Femur (tissue), 1 donor: ENCODE measurements around the gene ATP10A.
A peak's percentile ranks its signal among the peaks of the same experiment; 100 is the strongest.
"Not testable (repeated sequence)": the region's sequence is repeated elsewhere in the genome, so short reads cannot be mapped to it uniquely, and the experiment has no call there.

Source experiments
- DNase-seq: peaks from one replicate; pipeline ENCODE4 v3.0.0-alpha.2; 2017

Gene ATP10A

DNA sequence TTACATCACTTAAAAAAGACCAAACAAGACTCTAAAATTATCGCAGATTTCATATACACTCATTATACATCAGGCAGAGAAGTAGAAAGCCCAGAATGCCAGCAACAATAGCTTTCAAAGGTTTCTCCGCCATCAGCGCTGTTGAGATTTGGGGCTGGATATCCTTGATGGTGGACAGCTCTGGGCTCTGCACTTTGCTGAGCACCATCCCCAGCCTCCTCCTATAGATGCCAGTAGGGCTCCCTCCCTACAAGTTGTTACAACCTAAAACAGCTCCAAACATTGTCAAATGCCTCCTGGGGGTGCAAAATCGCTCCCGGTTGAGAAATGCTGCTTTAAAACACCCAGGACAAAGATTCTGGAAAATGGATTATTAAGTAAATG, 73.5 kb downstream of the ATP10A start:
- DNase-seq: no peak

DNA sequence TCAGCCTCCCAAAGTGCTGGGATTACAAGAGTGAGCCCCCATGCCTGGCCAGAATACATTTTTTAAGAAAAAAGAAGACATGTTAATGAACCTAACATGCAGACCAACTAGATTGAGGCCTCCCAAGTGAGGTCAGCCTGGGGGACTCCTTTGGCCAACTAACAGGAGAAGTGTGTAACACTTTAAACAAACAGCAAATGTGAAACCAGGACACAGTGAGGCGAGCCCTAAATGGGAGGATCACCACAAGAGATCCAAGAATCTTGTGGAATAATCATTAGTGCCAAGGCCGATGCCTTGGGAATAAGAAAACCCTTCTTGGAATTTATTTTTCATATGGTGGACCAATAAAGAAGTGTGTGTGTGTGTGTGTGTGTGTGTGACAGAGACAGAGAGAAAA, 73.9 kb downstream of the ATP10A start:
- no peak for DNase-seq

DNA sequence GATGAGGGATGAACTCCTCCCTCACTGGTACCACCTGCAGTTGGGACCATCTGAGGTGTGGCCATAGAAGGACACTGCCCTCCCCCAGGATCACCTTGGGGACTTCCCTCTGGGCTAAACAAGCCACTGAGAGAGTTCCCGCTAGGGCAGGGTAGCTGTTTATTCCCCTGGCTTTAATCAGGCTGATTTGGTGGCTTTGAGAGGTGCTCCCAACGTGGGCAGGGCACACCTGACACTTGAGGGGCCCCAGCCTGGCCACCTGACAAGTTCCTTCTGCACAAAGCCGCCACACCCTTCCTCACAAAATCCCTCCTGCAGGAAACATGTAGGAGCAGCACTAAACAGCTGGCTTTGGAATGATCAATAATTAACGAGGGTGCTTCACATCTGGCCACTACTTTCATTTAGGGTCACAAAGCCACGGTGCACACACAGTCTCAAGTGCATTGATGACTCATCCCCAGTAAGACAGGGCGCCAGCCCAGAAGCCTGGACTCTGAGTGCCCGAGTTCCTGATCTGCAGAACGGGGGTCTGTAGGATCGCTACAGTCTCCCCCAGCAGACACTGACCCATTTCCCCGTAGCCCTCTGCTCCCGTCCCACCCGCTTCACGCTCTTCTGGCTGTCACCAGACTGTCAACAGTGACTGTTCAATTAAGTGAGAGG, 75.1 kb downstream of the ATP10A start:
- DNase-seq: no peak

DNA sequence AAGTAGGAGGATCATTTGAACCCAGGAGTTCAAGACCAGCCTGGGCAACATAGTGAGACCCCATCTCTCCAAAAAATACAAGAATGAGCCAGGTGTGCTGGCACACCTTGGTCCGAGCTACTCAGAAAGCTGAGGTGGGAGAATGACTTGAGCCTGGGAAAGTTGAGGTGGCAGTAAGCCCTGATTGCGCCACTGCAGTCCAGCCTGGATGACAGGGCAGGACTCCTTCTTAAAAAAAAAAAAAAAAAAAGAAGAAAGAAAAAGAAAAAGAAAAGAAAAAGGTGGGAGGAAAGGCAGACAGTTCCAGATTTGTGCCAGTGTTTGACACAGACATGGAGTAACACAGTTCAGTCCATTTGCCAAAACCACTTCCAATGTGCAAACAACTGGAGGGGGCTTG, 75.7 kb downstream of the ATP10A start:
- no peak for DNase-seq

DNA sequence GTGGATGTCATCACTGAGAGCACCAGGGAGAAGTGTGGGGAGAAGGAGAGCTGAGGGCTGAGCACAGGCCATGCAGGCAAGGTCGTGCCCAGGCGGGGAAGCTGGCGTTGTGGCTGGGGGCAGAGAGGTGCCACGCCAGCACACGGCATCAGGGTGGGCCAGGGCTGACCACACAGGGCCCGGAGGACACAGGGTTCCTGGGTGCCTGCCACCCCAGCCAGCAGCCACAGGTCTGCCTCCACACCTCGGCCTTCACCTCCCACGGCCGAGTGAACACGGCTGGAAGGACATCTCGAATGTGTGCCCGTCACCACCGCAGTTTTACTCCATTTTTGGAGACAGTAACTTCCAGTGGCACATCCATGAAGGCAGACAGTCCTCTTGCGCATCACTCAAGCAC, 77.1 kb downstream of the ATP10A start:
- no peak for DNase-seq

DNA sequence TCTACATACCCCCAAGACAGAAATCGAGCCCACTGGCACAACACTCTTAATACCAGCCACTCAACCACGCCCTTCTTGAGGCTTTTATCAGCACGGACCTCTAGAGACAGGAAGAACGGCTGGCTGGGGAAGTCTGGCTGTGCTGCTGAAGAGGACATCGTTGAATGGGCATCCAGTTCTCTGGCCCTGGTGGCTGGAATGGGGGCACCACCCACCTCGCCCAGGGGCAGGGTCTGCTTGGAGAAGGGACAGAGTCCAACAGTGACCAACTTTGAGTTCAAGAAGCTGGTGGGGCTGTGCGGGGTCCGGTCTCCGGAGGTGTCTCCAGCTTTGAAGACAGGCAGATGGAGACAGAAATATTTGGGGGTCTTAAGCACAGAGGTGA, 77.5 kb downstream of the ATP10A start:
- DNase-seq: no peak

DNA sequence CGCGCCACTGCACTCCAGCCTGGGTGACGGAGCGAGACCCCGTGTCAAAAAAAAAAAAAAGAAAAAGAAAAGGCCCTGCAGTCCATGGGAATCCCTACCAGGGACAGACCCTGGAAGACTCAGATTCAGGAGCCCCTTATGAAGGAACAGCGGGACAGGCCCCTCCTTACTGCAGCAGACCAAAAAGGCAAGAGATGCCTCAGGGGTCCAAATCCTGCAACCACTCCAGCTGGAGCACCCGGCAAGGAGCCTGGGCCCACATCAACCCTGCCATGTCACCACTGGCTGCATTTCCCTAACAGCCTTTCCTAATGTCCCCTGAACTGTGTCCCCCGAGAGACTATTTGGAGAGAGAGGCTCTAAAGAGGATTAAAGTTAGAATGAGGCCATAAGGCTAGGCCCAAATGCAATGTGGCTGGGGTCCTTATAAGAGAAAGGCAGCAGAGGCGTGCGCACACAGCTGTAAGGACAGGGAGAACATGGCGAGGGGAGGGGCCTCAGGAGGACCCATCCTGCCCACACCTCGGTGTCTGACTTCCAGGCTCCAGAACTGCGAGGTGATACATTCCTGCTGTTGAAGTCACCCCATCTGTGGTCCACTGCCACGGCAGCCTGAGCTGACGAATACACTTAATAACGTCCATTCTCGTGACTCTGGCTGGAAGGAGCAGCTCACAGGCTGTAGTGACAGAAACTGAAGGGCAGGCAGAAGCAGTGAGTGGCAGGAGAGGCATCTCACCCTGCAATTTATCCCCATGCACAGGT, 78.1 kb downstream of the ATP10A start:
- no peak for DNase-seq

DNA sequence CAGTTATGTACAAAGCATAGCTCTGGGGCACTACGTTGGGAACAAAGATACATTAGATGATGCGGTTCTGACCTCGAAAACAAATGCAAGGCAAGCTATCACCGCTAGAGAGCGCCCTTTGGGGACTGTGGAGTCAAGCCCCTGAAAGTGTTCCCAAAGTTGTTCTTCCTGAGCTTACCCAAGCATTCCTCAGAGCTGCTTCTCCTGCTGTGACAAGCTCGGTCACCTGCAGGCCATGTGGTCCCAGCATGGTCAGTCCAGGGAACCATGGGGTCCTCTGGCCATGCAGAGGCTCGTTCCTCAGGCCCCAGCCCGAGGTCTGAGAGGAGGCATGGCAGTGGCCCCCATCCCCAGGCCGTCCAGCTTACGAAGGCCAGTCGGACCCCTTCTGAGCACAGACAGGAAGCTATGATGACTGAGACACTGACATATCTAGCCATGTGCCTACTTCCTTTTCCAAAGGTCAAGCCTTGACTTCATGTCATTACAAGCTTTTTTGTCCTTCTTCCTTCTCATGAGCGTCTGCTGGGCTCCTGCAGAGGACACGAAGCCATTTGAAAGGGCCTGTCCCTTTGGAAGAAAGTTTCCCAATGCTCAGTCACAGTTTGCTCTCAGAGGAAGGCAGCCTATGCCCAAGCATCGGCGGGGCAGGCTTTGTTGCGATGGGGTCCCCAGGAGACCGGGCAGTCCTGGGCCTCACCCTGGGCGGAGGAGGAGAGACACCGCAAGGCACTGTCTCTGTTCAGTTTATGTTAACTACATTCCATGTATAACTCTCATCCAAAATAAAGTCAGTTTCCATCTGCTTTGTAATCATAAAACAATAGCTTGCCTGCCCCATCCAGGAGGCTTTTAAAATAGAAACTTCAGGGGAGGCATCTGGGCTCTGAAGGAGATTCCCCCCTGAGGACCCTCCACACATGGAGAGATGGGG, 79.3 kb downstream of the ATP10A start:
- DNase-seq: no peak

DNA sequence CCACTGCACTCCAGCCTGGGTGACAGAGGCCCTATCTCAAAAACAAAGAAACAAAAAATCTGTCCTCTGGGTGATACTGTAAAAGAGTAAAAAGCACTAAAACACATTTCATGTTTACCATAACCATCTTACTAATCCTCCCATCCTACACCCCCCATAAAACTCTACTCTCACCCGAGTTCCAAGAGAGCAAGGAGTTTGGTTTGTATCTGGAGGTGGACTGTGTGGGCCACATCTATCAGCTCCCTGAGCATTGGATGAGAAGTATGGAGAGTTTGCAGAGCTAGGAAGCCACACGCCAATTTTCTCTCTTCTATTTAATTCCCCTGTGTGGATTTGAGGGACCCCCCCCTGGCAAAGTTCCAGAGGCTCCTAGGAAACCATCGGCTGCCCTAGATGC, 80.0 kb downstream of the ATP10A start:
- no peak for DNase-seq

DNA sequence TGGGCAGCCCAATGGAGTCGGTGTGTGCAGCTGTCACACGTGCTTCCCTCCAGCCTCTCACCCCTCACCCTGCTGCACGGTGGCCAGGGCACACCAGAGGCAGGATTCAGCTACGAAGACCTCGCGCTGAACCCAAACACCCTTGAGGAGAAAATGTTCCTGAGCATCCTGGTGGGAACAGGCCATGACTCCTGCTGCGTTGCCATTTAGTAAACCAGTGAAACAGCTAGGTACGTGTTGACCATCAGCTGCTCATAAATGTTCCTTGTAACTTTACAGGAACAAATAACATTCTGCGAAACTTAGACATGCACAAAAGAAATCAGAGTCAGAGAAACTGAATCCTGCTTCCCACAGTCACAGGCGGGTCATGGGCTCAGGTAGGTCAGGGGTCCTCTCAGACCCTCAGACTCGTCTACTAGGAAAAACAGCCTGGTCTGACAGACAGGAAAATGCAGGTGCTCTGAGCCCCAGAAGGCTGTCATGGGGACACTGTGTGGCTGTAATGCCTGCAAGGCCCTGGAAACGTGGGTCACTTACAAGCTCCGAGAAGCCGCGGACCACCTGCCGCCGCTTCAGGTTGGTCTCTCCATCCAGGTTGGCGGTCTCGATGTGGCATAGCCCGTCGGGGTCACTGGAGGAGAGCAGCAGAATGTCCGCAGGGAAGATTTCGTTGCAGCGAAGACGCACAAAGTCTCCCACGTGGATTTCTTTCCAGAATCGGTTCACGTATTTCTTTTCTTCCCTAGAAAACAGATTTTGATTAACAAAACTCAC, 82.5 kb downstream of the ATP10A start:
- no peak for DNase-seq

DNA sequence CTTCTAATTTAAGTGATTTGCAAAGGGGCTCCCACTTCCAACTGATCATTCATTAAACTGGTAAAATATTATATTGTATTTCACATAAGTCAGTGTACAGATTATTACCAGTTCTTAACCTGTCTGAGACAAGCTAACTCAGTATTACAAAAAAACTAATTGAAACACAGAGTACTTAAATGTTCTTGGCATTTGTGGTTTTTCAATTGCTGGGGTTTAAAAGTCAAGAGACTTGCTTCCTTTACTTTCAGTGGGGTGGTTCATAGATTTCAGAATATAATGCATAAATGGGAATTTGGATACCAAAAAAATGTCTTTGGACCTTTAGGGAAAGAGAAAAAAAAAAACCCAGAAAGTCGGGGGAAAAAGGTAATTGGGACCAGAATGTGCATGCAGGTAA, 85.0 kb downstream of the ATP10A start:
- DNase-seq: no peak

DNA sequence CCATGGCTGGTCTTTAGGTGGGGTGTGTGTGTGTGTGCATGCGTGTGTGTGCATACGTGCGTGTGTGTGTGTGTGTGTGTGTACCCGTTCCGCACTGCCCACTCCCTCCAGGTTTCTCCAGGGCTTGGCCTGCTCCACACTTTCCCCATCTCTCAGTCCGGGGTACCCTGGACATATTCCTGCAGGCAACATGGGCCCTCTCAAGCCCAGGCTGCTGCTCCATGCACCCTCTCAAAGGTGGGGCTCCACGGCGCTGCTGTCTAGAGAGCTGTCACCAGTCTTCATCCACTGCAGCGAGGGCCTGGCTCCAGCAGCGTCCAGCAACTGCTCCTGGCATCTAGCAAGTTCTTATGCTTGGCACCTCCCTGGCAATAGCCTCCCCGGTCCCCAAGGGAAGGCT, 86.1 kb downstream of the ATP10A start:
- DNase-seq: no peak

DNA sequence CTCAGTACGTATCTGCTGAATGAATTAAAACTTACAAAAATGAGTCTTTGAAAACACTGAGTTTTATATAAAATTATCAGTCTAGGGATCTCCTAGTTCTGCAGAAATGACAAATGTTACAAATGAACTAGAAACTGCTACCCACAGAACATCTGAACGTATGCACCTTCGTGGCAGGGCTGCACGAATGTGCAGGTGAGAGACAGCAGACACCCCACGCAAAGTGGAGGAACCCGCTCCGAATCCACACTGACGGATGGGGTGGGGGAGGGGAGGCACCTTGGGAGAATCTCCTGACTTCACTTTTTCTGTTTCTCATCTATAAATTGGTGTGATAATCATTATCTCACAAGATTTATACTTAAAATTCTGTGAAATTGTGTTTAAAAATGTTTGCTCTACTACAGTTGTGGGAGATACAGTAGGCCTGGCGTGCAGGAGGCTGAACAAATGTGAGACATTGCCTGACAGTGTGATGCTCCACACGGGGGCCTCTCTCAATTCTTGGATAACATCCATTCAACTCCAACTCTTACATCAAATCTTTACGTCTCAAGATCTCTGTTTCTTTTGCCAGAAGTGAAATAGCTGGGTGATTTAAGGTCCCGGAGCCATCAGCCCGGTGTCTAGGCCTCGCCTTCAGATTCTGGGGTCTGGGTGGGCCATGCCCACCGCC, 86.9 kb downstream of the ATP10A start:
- no peak for DNase-seq

DNA sequence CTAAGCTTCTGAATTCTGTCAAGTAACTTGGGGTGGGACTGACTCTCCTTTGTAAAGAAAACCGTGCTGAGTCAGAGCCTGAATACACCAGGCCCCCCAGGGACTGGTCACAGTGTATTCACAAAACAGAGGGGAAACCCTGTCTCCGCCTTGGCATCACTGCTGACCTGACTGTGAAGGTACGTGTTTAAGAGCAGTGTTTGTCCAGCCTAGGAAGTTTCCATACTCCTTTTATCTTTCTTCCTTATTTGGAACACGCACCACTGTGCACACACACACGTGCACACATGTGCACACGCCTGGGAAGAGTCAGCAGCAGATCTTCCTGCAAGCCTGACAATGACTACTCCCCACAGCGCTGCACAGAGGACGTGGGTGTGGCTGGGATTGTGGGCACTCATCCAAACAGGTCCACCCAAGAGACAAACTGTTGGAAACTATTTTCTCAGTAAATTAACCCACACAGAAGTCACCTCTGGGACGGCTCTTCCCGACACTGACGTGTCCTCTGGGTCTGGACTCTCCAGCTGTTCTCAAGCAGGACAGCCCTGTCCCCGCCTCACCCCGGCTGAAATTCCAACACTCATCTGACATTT, 87.7 kb downstream of the ATP10A start:
- DNase-seq: peak; percentile 72

DNA sequence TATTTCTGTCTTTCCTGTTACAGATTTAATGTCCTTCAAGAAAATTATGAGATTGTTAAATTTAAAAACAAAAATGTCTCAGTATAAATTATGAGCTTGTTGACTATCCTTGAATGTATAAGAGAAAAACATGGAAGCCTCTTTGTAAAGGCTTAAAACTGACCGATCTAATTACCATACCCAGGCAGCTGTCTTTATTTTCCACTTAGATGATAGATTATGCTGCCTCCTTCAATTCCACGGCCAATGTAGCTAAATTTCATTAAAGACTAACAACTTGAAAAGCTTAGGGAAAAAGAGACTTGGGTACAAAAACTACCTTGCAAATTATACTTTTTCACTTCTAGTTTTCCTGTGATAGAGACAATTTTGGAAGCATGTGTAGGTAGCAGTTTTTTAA, 88.3 kb downstream of the ATP10A start:
- DNase-seq: no peak

DNA sequence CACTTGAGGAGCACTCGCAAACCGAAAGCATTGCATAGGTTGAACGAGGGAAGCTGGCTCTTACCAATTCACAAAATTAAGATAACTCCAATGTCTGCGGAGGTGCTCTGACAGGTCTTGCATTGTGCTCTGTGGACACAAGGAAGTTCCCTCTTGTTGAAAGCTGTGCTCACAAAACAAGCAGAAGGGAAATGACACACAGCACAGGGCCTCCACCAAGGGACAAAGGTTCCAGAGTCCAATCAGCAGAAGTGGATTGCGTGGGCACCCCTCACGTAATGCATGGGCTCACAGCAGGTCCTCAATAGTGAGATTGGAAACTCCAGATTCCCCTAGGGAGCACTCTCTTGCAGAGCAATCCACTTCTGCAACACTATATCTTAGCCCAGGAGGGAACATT, 89.9 kb downstream of the ATP10A start:
- DNase-seq: no peak

DNA sequence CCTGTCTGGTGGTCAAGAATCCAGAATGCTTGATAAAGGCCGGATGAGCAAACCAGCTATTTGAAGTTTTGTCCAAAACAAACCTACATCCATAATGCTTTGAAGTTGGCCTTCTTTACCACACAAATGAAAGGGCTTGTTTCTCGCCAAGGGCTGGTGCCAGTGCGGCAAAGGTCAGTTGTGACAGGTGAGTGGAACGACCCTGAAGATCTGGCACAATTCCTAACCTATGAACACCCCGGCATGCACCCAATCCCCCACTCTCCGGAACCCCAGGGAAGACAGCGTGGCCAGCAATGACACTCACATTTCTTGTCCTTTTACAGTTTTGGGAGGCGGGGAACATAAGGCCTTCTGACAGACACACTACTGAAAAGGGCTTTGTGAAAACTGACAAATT, 90.6 kb downstream of the ATP10A start:
- no peak for DNase-seq

DNA sequence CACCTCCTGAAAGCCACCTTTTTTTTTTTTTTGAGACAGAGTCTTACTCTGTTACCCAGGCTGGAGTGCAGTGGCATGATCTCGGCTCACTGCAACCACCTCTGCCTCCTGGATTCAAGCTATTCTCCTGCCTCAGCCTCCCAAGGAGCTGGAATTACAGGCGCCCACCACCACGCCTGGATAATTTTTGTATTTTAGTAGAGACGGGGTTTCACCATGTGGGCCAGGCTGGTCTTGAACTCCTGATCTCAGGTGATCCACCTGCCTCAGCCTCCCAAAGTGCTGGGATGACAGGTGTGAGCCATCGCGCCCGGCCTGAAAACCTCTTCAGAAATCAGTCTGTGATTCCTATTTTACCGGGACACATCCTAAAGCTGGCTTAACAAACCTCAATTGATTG, 91.4 kb downstream of the ATP10A start:
- DNase-seq: not testable (repeated sequence)

DNA sequence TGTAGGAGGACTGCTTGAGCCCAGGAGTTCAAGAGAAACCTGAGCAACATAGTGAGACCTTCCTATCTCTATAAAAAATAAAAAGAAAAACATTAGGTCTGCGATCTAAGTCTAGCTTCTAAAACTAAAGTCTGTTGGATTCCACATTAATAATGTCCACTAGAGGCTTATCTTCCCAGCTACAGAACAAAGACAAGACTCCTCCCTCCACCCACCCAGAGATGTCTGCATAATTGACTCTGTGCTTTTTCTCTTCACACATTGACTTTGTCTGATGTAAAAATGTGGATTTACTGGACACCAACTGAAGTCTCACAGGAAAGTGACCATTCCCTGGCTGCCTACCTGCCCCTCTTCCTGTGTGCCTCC, 91.8 kb downstream of the ATP10A start:
- no peak for DNase-seq

DNA sequence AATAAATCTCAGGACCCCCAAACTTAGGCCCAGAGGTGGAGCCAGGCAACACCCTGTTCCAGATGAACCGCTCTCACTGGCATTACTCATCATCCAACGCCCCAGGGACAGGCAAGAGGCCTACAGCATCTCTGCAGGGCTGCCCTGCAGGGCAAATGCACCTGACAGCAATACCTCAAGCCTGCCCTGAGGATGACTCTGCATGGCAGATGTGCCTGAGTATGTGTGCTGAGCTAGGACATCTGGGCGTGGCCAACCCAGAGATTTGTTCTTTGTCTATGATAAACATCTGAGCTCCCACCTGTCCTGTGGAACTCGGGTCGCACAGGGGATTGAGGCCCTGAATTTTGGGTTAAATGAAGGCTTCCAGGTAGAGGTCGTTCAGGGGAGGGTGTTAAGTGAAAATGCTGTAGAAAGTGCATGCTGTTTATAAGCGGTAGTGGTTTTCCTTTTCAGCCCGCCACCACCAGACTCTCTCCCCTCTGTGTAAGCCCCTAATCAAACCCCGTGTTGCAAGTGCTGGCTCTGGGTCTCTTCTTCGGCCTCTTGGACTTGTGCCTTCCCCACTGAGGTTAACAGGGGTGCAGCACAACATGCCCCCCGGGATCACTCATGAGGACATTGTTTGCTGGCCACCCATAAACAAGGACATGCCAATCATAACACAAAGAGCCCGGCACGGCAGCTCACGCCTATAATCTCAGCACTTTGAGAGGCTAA, 92.3 kb downstream of the ATP10A start:
- no peak for DNase-seq

DNA sequence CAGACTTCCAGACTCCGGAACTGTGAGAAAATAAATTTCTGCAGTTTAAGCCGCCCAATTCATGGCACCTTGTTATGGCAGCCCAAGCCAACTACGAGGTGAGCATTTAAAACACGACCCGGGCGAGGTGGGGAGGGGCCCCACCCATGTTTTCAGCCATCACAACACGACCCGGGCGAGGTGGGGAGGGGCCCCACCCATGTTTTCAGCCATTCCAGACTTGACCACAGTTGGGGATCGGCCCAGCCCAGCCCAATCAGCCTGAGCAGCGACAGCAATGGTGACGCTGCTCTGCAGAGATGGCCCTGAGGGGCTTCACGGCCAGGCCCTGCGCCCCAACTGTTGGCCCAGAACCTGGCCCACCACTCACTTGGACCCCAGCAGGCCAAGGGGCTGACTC, 93.1 kb downstream of the ATP10A start:
- no peak for DNase-seq
